GM21423 (cell line): ENCODE results near the gene SNRNP48.

Experiments used
- ATAC-seq: cut with Tn5 transposase; IDR thresholded peaks from one replicate; pipeline ENCODE4 v1.9.1; 2021; ENCODE audit warnings: mild to moderate bottlenecking, moderate library complexity; ENCODE audit not compliant: unreplicated experiment

Gene SNRNP48

DNA sequence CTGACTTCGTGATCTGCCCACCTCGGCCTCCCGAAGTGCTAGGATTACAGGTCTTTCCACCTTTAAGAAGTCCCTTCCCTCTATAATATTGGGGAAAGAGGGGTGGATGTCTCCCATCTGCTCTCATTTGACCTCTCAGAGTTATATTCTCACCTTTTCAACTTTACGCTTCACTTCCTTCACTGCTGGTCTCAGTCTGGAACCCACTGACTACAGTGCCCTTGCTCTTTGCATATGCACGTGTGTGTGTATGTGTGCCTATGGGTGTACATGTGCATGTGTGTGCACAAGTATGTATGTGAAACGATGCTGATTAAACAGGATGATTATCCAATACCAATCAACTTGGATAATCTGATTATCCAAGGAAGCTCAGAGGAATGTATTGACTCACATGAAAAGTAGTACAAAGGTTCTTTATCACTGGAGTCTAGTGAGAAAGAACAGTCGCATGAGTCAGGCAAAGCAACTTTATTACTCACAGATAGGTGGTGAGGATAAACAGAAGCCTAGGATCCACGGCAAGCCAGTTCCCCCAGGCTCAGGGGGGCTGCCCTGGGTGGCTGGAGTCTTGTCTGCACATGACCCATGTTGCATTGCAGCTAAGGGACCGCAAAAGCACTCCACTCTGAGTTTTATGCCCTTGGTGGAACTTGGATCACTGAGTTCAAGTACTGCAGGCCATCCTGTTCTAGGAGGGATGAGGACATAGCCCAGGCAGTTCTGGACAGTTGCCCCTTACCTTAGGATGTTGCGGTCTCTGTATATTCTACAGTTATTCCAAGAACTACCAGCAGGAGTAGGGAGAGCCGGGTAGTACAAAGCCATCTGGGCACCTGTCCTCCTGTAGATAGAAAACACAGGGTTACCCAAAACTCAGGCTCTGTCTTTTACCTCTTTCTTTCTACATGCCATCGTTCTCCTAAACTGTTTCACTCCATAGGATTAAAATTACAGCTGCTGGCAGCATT, 50.9 kb downstream of the SNRNP48 start:
- no peak for ATAC-seq

DNA sequence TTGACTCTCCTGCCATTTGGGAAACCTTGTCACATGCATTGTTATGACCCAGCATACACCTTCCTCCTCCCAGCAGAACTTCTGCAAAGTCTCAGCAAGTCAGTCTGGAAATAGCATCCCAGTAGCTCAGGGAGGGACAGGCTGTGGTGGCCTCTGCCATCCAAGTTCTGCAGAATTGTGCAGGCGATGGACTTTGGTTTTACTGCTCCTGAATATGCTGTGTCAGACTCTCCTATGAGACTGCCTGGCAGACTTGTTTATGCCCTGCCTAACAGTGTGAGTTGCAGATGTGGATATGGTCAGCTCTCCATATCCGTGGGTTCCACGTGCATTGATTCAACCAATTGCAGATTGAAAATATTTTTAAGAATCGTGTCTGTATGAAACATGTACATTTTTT, 52.8 kb downstream of the SNRNP48 start:
- no peak for ATAC-seq

GRCh38 chr6:7644417-7644816, 54.4 kb downstream of the SNRNP48 start:
- ATAC-seq: no peak

GRCh38 chr6:7646394-7646793, 56.4 kb downstream of the SNRNP48 start:
- ATAC-seq: no peak

GRCh38 chr6:7647504-7647903, 57.5 kb downstream of the SNRNP48 start:
- no peak for ATAC-seq

DNA sequence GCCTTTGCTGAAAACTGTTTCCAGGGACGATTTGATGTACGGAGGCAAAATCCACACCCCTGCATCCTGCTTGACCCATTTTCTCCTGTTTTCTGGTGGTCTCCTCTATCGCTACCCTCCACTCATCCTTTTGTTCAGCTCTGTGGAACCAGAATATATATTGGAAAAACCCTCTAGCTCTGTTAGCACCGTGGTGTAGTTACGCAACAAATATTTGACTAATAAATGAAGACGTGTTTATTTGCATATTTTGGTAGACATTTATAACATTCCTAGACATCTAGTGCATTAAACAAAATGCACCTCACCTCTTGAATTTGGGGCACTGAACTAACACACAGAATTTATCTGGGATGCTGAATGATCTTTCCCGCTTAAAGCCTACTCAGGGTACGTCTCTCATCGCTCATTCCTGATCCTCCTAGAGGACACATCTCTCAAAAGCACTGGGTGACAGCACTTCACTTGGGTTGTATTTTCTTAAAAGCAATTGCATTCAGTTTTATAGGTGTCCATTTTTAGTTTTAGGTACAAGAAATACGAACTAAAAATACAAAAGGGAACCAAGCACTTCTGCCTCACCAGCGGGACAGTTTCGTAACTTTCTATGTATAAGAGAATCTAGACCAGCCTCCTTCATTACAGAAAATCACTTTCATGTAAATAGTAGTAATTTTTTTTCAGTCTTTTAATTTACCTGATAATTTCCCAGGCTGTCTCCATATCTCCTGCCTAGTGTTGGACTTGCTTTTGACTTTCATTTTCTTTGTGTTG, 59.2 kb downstream of the SNRNP48 start:
- no peak for ATAC-seq

GRCh38 chr6:7650878-7651277, 60.9 kb downstream of the SNRNP48 start:
- ATAC-seq: no peak

GRCh38 chr6:7652957-7653356, 63.0 kb downstream of the SNRNP48 start:
- no peak for ATAC-seq

- no peak for ATAC-seq
Measured at GRCh38 chr6:7656355-7656754, 66.4 kb downstream of the SNRNP48 start.

DNA sequence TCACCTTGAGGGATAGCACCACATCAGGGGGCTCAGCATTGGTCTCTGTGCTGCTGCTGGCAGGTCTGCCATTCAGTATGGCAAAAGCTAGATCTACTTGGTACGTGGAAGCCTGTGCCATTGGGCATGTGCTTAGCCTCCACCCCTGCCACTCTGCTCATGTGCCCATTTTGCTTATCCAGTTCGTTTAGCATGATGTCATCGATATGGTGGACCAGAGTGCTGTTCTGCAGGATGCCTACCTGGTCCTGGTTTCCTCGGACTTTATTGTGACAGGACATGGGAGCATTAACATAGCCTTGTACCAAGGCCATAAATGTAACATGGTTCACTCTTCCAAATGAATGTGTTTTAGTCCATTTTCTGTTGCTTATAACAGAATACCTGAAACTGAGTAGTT, 68.5 kb downstream of the SNRNP48 start:
- no peak for ATAC-seq

DNA sequence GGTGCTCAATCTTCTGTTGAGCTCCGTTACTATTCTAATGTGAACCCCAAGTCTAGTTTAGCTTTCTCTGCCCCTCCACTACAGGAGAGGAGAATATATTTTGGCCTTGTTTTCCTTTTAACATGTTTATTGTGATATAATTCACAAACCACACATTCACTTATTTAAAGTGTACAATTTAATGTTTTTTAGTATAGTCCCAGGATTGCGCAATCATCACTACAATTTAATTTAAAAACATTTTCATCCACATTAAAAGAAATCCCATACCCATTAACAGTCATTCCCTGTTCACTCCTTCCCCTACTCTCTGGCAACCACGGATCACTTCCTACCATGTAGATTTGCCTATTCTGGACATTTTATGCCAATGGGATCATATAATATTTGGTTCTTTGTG, 71.4 kb downstream of the SNRNP48 start:
- ATAC-seq: no peak
